ENCODE measurements around the gene NOL6. TPM values are rescaled to one million over a fixed set of nuclear protein-coding genes. Genes with fewer than 3 reads are reported as not detected.

Gene NOL6
- total RNA-seq, 4 donors from 2014 or later: 13.0 to 32.3 (median 27.0) TPM

DNA sequence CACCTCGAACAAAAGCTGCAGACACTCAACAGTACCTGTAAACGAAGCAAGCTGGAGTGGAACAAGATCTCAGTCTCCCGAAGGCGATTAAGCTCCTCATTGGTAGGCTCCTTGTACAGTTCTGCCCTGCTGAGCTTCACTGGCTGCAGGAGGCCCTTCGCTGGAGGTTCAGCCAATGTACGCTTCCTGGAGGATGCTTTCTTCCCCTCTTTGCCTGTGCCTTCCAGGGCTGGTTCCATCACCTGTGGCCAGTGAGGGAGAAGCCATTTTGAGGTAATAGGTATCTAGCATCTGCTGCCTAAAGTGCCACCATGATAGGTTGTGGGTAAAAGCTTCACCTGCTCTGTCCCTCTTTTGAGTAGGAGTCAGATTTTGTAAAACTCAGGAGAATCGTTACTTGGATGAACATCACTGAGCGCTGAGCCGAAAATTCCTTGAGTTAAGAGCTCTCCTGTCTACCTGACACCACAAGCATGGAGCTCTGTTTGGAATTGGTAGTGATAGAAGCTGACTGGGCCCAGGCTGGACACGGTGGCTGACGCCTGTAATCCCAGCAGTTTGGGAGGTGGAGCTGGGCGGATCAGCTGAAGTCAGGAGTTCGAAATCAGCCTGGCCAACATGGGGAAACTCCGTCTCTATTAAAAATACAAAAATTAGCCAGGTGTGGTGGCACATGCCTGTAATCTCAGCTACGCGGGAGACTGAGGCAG lies 1.4 kb downstream of the NOL6 start:
- H3K4me3 ChIP-seq (replicated peaks in 1 of 3): peak overlapping the region in 1 of 3 donors; percentile 79
- TF ChIP-seq POLR2A (IDR thresholded peaks at IDR 0.05): no peak
- TF ChIP-seq, protein P1, sequence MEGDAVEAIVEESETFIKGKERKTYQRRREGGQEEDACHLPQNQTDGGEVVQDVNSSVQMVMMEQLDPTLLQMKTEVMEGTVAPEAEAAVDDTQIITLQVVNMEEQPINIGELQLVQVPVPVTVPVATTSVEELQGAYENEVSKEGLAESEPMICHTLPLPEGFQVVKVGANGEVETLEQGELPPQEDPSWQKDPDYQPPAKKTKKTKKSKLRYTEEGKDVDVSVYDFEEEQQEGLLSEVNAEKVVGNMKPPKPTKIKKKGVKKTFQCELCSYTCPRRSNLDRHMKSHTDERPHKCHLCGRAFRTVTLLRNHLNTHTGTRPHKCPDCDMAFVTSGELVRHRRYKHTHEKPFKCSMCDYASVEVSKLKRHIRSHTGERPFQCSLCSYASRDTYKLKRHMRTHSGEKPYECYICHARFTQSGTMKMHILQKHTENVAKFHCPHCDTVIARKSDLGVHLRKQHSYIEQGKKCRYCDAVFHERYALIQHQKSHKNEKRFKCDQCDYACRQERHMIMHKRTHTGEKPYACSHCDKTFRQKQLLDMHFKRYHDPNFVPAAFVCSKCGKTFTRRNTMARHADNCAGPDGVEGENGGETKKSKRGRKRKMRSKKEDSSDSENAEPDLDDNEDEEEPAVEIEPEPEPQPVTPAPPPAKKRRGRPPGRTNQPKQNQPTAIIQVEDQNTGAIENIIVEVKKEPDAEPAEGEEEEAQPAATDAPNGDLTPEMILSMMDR (IDR thresholded peaks at IDR 0.05): no peak
- 84 to 86% methylated on average over 15 to 16 of the region's 16 CpGs for WGBS, 2 donors
- H3K9me3 ChIP-seq: no peaks in the 10 kb centered on the region
- peaks cover 42 to 44% of the 10 kb centered on the region in 2 donors for H3K36me3 ChIP-seq
- H3K27me3 ChIP-seq: no peaks in the 10 kb centered on the region
- peaks cover 14 to 15% of the 10 kb centered on the region in 2 donors for H3K4me1 ChIP-seq
- DNase-seq: no peak
- no peak overlapping the region for H3K27ac ChIP-seq
- intact Hi-C loops (cut with DNase I): no loop called here

DNA sequence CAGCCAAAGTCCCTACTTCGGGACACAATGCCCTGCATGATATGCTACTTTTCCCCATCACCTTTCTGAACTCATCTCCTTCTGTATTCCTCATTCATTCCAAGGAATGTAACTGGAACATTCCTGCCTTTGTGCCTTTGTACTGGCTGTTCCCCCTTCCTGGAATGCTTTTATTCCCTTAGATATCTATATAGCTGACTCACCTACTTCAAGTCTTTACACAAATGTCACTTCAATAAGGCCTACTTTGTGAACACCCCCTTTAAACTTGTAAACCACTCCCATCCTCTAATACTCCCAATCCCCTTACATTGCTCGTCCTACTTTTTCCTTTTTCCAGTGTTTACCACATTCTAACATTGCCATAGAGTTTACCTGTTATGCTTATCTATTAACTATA lies 2.4 kb downstream of the NOL6 start:
- no peak for TF ChIP-seq POLR2A (IDR thresholded peaks at IDR 0.05)
- TF ChIP-seq, protein P1 (IDR thresholded peaks at IDR 0.05): no peak
- no peak for DNase-seq
- intact Hi-C loops (cut with DNase I): no loop called here
- 90 to 91% methylated on average over 2 of the region's 2 CpGs for WGBS, 2 donors
- H3K36me3 ChIP-seq: peaks cover 51 to 54% of the 10 kb centered on the region in 2 donors
- H3K27me3 ChIP-seq: no peaks in the 10 kb centered on the region
- H3K4me3 ChIP-seq (replicated peaks in 1 of 3): no peak overlapping the region
- no peaks in the 10 kb centered on the region for H3K9me3 ChIP-seq
- H3K27ac ChIP-seq: no peak overlapping the region
- H3K4me1 ChIP-seq: peaks cover 14 to 15% of the 10 kb centered on the region in 2 donors

DNA sequence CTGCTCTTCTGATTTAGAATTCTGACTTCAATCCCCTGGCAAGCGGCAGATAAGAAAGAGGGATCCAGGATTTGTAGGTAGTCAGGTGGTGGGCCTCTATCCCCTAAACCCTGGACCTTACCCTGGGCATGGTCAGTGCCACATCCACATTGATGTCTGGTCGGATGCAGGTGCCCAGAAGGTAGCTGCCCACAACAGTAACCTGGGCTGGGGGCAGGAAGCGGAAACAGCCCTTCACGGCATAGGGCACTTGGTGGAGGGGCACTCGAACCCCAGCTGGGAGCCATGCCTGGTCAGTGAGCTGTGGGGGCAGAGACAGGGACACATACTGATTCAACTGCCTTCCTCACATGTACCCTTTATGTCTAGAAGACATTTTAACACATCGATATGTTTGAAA lies 3.8 kb downstream of the NOL6 start:
- Histone ChIP-seq H3K36me3 (peaks cover 66 to 68% of the 10 kb centered on the region in 2 donors), H3K27ac (no peak overlapping the region), H3K9me3 (no peaks in the 10 kb centered on the region), H3K27me3 (no peaks in the 10 kb centered on the region), H3K4me1 (peaks cover 14 to 15% of the 10 kb centered on the region in 2 donors), H3K4me3 (replicated peaks in 1 of 3) (no peak overlapping the region)
- intact Hi-C loops (cut with DNase I): loop anchor here (2.0 to 10.0 kb wide), 3 partner anchors 65 to 185 kb away; no protein-coding TSS in a partner anchor
- TF ChIP-seq POLR2A (IDR thresholded peaks at IDR 0.05): no peak
- DNase-seq: no peak
- WGBS, 2 donors: 95 to 100% methylated on average over 6 of the region's 6 CpGs

DNA sequence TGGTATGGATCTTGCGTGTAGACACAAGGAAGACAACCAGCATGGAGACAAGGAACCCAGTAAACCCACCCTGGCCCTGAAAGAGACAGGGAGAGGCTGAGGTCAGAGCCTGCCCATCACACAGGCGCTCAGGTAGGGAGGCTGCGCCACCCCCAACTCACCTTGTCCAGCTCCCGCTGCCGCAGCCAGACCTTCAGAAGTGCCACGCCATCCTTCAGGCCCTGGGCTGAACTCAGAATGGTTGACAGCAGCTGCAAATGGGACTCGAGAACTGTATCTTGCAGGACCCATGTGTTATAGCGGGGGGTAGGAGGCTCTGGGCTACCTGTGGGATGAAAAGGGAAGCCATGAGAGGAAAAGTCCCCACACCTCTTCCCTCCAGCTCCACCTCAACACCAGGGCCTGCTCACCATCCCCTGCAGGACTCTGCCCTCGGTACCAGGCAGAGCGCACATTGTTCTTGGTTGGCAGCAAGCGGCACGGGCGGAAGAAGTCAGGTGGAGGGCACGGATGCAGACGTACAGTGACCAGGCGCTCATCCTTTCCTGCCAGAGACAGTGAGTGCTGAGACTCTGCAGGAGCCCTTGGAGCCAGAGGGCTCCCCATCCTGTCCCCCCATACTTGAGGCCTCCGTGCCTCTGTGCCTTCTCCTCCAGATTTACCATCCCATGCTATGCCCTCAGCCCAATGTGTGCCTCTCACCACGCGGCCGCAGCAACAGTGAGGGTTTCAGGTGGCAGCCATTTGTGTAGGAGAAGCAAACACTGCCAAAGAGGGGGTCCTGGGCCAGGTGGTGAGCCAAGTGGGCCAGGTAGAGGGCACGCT lies 4.7 kb downstream of the NOL6 start:
- Histone ChIP-seq H3K9me3 (no peaks in the 10 kb centered on the region), H3K27ac (no peak overlapping the region), H3K4me1 (peaks cover 10 to 14% of the 10 kb centered on the region in 2 donors), H3K4me3 (replicated peaks in 1 of 3) (no peak overlapping the region), H3K36me3 (peaks cover 75 to 77% of the 10 kb centered on the region in 2 donors), H3K27me3 (no peaks in the 10 kb centered on the region)
- no peak for DNase-seq
- intact Hi-C loops (cut with DNase I): loop anchor here (2.0 to 10.0 kb wide), 3 partner anchors 64 to 184 kb away; no protein-coding TSS in a partner anchor
- 95 to 97% methylated on average over 19 to 21 of the region's 21 CpGs for WGBS, 2 donors
- TF ChIP-seq, protein P1 (IDR thresholded peaks at IDR 0.05): no peak
- TF ChIP-seq POLR2A (IDR thresholded peaks at IDR 0.05): no peak

DNA sequence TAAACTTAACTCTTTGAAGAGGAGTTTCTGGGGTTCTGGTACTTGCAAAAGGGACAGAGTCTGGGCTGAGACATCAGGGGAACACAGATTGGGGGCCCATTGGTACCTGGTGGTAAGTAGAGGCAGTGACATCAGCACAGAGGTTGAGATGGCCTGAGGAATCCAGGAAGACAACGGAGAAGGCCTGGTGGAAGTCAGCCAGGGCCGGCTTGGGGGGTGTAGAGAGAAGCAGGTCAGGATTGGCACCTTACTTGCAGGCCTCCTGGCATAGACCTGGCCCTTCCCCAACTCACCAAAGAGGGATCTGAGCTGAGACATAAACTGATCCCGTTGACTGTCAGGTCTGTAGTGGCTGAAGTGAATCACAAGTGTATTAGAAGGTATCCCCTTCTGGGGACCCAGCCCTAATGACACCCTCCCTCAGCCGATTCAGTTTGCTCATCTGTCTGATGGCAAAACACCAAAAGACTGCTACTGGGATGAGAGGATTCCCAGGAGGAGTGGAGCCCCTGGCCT lies 5.5 kb downstream of the NOL6 start:
- Histone ChIP-seq H3K9me3 (no peaks in the 10 kb centered on the region), H3K27me3 (no peaks in the 10 kb centered on the region), H3K36me3 (peaks cover 82 to 84% of the 10 kb centered on the region in 2 donors), H3K4me3 (replicated peaks in 1 of 3) (no peak overlapping the region), H3K27ac (no peak overlapping the region), H3K4me1 (peaks cover 9 to 13% of the 10 kb centered on the region in 2 donors)
- TF ChIP-seq, protein P1 (IDR thresholded peaks at IDR 0.05): no peak
- TF ChIP-seq POLR2A (IDR thresholded peaks at IDR 0.05): no peak
- intact Hi-C loops (cut with DNase I): loop anchor here (2.0 to 10.0 kb wide), 3 partner anchors 63 to 183 kb away; no protein-coding TSS in a partner anchor
- WGBS, 2 donors: 79 to 91% methylated on average over 4 of the region's 4 CpGs
- no peak for DNase-seq

Data from thyroid gland (tissue), 4 donors.